Peyer's patch (tissue), 4 donors: ENCODE measurements around the gene PAX9.

Experiments used
- POLR2A ChIP-seq, 2 donors: fragments of 450-650 bp; IDR thresholded peaks; one replicate each; pipeline ENCODE4 v1.5.1; 2017; ENCODE audit warnings: antibody characterized with exemption in 2 of 2, mild to moderate bottlenecking in 2 of 2, moderate library complexity in 2 of 2
- TF ChIP-seq, protein P1 (sequence below), 6 experiments: fragments of 450-650 bp in 4 of 6; fragments of 200-600 bp in 2 of 6; sonication (generic) in 1 of 6; IDR thresholded peaks; one replicate each; pipeline ENCODE4 v1.5.1; 2017 to 2019; ENCODE audit warnings: antibody characterized with exemption in 6 of 6, mild to moderate bottlenecking in 3 of 6, moderate library complexity in 1 of 6

GRCh38 chr14:36719823-36720222 lies 58.2 kb downstream of the PAX9 start:
- TF ChIP-seq, protein P1, sequence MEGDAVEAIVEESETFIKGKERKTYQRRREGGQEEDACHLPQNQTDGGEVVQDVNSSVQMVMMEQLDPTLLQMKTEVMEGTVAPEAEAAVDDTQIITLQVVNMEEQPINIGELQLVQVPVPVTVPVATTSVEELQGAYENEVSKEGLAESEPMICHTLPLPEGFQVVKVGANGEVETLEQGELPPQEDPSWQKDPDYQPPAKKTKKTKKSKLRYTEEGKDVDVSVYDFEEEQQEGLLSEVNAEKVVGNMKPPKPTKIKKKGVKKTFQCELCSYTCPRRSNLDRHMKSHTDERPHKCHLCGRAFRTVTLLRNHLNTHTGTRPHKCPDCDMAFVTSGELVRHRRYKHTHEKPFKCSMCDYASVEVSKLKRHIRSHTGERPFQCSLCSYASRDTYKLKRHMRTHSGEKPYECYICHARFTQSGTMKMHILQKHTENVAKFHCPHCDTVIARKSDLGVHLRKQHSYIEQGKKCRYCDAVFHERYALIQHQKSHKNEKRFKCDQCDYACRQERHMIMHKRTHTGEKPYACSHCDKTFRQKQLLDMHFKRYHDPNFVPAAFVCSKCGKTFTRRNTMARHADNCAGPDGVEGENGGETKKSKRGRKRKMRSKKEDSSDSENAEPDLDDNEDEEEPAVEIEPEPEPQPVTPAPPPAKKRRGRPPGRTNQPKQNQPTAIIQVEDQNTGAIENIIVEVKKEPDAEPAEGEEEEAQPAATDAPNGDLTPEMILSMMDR (IDR thresholded peaks at IDR 0.05): no peak
- no peak for TF ChIP-seq POLR2A (IDR thresholded peaks at IDR 0.05)
